ENCODE data around the gene PARD3.

The PARD3 gene

GRCh38 chr10:34206935-34207268 lies 608.2 kb downstream of the PARD3 start:
- DNase-seq (ENCODE audit: low read depth), result no peak

- no peak for DNase-seq (ENCODE audit: low read depth)
These were observed 608.8 kb downstream of the PARD3 start for GRCh38 chr10:34206078-34206934.

GRCh38 chr10:34205452-34205851 lies 609.6 kb downstream of the PARD3 start:
- peak; percentile 45 for DNase-seq (ENCODE audit: low read depth)

GRCh38 chr10:34203966-34204630 lies 611.0 kb downstream of the PARD3 start:
- DNase-seq (ENCODE audit: low read depth), result peak; percentile 37

GRCh38 chr10:34200355-34200901 lies 614.7 kb downstream of the PARD3 start:
- peak; percentile 54 for DNase-seq (ENCODE audit: low read depth)

- no peak for DNase-seq (ENCODE audit: low read depth)
These were observed 616.1 kb downstream of the PARD3 start for GRCh38 chr10:34198953-34199352.

- no peak for DNase-seq (ENCODE audit: low read depth)
These were observed 619.0 kb downstream of the PARD3 start for GRCh38 chr10:34196058-34196433.

- no peak for DNase-seq (ENCODE audit: low read depth)
These were observed 619.6 kb downstream of the PARD3 start for GRCh38 chr10:34195364-34196057.

GRCh38 chr10:34193931-34194626 lies 621.0 kb downstream of the PARD3 start:
- DNase-seq (ENCODE audit: low read depth), result no peak

GRCh38 chr10:34192646-34193045 lies 622.5 kb downstream of the PARD3 start:
- no peak for DNase-seq (ENCODE audit: low read depth)

GRCh38 chr10:34191406-34191805 lies 623.7 kb downstream of the PARD3 start:
- DNase-seq (ENCODE audit: low read depth), result no peak

GRCh38 chr10:34190580-34190979 lies 624.5 kb downstream of the PARD3 start:
- DNase-seq (ENCODE audit: low read depth), result no peak

- DNase-seq (ENCODE audit: low read depth), result no peak
These were observed 625.3 kb downstream of the PARD3 start for GRCh38 chr10:34189830-34190229.

- DNase-seq (ENCODE audit: low read depth), result no peak
These were observed 626.9 kb downstream of the PARD3 start for GRCh38 chr10:34188221-34188620.

GRCh38 chr10:34187201-34187600 lies 627.9 kb downstream of the PARD3 start:
- no peak for DNase-seq (ENCODE audit: low read depth)

- DNase-seq (ENCODE audit: low read depth), result no peak
These were observed 628.4 kb downstream of the PARD3 start for GRCh38 chr10:34186745-34187144.

- no peak for DNase-seq (ENCODE audit: low read depth)
These were observed 629.1 kb downstream of the PARD3 start for GRCh38 chr10:34185998-34186397.

- no peak for DNase-seq (ENCODE audit: low read depth)
These were observed 630.1 kb downstream of the PARD3 start for GRCh38 chr10:34184939-34185386.

GRCh38 chr10:34184397-34184796 lies 630.7 kb downstream of the PARD3 start:
- DNase-seq (ENCODE audit: low read depth), result no peak

GRCh38 chr10:34183016-34183796 lies 631.9 kb downstream of the PARD3 start:
- no peak for DNase-seq (ENCODE audit: low read depth)
